NCI-H2196 treated with DMSO at 0.1 percent for 48 hours (cell line): ENCODE measurements around the gene SCN3B.
"Not testable (repeated sequence)": the region's sequence is repeated elsewhere in the genome, so short reads cannot be mapped to it uniquely, and the experiment has no call there.

Experiments used
- DNase-seq: peaks from one replicate; lab custom pipeline; 2025; ENCODE audit not compliant: unreplicated experiment; lab: John Stamatoyannopoulos, UW

SCN3B gene

GRCh38 chr11:123654566-123655081, at the start of gene SCN3B:
Gene SCN3B (minus strand): TSS chr11:123654624. CDS start chr11:123653801, 823 bp downstream.
- DNase-seq: peak; percentile 79

- no peak for DNase-seq
Measured at GRCh38 chr11:123702696-123703095, 48.3 kb upstream of the SCN3B start.

- no peak for DNase-seq
Measured at GRCh38 chr11:123702139-123702538, 47.7 kb upstream of the SCN3B start.

GRCh38 chr11:123700772-123701171, 46.3 kb upstream of the SCN3B start:
- DNase-seq: no peak

- DNase-seq: no peak
Measured at GRCh38 chr11:123698546-123699127, 44.2 kb upstream of the SCN3B start.

- DNase-seq: no peak
Measured at GRCh38 chr11:123696183-123696582, 41.8 kb upstream of the SCN3B start.

- no peak for DNase-seq
Measured at GRCh38 chr11:123695231-123695630, 40.8 kb upstream of the SCN3B start.

- DNase-seq: no peak
Measured at GRCh38 chr11:123694551-123694950, 40.1 kb upstream of the SCN3B start.

GRCh38 chr11:123692961-123693360, 38.5 kb upstream of the SCN3B start:
- no peak for DNase-seq

GRCh38 chr11:123690485-123690884, 36.1 kb upstream of the SCN3B start:
- DNase-seq: no peak

- DNase-seq: no peak
Measured at GRCh38 chr11:123684601-123685000, 30.2 kb upstream of the SCN3B start.

GRCh38 chr11:123683428-123684170, 29.2 kb upstream of the SCN3B start:
- no peak for DNase-seq

GRCh38 chr11:123682696-123683410, 28.4 kb upstream of the SCN3B start:
- no peak for DNase-seq

- DNase-seq: no peak
Measured at GRCh38 chr11:123681030-123681429, 26.6 kb upstream of the SCN3B start.

GRCh38 chr11:123678246-123678645, 23.8 kb upstream of the SCN3B start:
- no peak for DNase-seq

- DNase-seq: no peak
Measured at GRCh38 chr11:123677510-123677909, 23.1 kb upstream of the SCN3B start.

GRCh38 chr11:123674297-123674696, 19.9 kb upstream of the SCN3B start:
- DNase-seq: no peak

- DNase-seq: no peak
Measured at GRCh38 chr11:123672568-123672967, 18.1 kb upstream of the SCN3B start.

GRCh38 chr11:123671534-123671933, 17.1 kb upstream of the SCN3B start:
- no peak for DNase-seq

- DNase-seq: no peak
Measured at GRCh38 chr11:123670081-123670480, 15.7 kb upstream of the SCN3B start.

GRCh38 chr11:123665306-123665705, 10.9 kb upstream of the SCN3B start:
- DNase-seq: no peak

- DNase-seq: not testable (repeated sequence)
Measured at GRCh38 chr11:123659965-123660364, 5.5 kb upstream of the SCN3B start.
